C4-2B (cell line): Measurements from ENCODE around the gene ASIP.

Source experiments
- H3K27ac ChIP-seq: fragments of 450-650 bp; 2 replicates; pipeline ENCODE4 v1.5.1; 2017
- CTCF ChIP-seq: fragments of 450-650 bp; conservative IDR thresholded peaks from 2 replicates; pipeline ENCODE4 v1.5.1; 2017; ENCODE audit warnings: mild to moderate bottlenecking
- ZFX ChIP-seq: fragments of 450-650 bp; IDR thresholded peaks from 2 replicates; pipeline ENCODE4 v1.6.1; 2017

The ASIP gene

GRCh38 chr20:34300256-34300806, 59.1 kb downstream of the ASIP start:
- TF ChIP-seq ZFX (no peak), CTCF (no peak)
- peak overlapping the region; percentile 93 for H3K27ac ChIP-seq

- H3K27ac ChIP-seq: peak overlapping the region; percentile 93
- TF ChIP-seq CTCF (no peak), ZFX (no peak)
These were observed 59.8 kb downstream of the ASIP start for GRCh38 chr20:34300809-34301586.

- peak overlapping the region; percentile 93 for H3K27ac ChIP-seq
- TF ChIP-seq ZFX (no peak), CTCF (no peak)
These were observed 60.5 kb downstream of the ASIP start for GRCh38 chr20:34301587-34302311.

- H3K27ac ChIP-seq: peak overlapping the region; percentile 93
- TF ChIP-seq CTCF: no peak
These were observed 61.1 kb downstream of the ASIP start for GRCh38 chr20:34302312-34302722.

GRCh38 chr20:34302723-34303533, 61.7 kb downstream of the ASIP start, which contains the start of gene AHCY:
TSS of gene AHCY (minus strand) at chr20:34303355. CDS start at chr20:34303270, 85 bp downstream.
- peak; percentile 98 for TF ChIP-seq ZFX
- TF ChIP-seq CTCF: no peak
- peak within 1 kb of the TSS; percentile 93 for H3K27ac ChIP-seq

GRCh38 chr20:34305333-34306230, 64.4 kb downstream of the ASIP start:
- no peak overlapping the region for H3K27ac ChIP-seq
- TF ChIP-seq ZFX: no peak
- no peak for TF ChIP-seq CTCF
